ENCODE data around the gene SPNS1.

SPNS1 gene

GRCh38 chr16:28983644-28984043 lies 9.1 kb downstream of the SPNS1 start:
- Histone ChIP-seq H3K27me3 (ENCODE audit: control insufficient read depth, insufficient read depth, low read length) (no peaks in the 10 kb centered on the region), H3K4me1 (ENCODE audit: control insufficient read depth, insufficient read depth, low read length) (no peaks in the 10 kb centered on the region), H3K9ac (ENCODE audit: low read depth, low read length) (no peak overlapping the region), H3K36me3 (ENCODE audit: control insufficient read depth, insufficient read depth, low read length) (peaks cover 34% of the 10 kb centered on the region), H3K9me3 (ENCODE audit: control insufficient read depth, insufficient read depth, low read length) (no peaks in the 10 kb centered on the region), H3K4me3 (ENCODE audit: low read depth, low read length) (no peak overlapping the region)

GRCh38 chr16:28984091-28984490 lies 9.5 kb downstream of the SPNS1 start:
- Histone ChIP-seq H3K9ac (ENCODE audit: low read depth, low read length) (no peak overlapping the region), H3K9me3 (ENCODE audit: control insufficient read depth, insufficient read depth, low read length) (no peaks in the 10 kb centered on the region), H3K27me3 (ENCODE audit: control insufficient read depth, insufficient read depth, low read length) (no peaks in the 10 kb centered on the region), H3K36me3 (ENCODE audit: control insufficient read depth, insufficient read depth, low read length) (peaks cover 35% of the 10 kb centered on the region), H3K4me1 (ENCODE audit: control insufficient read depth, insufficient read depth, low read length) (no peaks in the 10 kb centered on the region), H3K4me3 (ENCODE audit: low read depth, low read length) (no peak overlapping the region)

- H3K27me3 ChIP-seq (ENCODE audit: control insufficient read depth, insufficient read depth, low read length): no peaks in the 10 kb centered on the region
- H3K9me3 ChIP-seq (ENCODE audit: control insufficient read depth, insufficient read depth, low read length): no peaks in the 10 kb centered on the region
- H3K4me3 ChIP-seq (ENCODE audit: low read depth, low read length): no peak within 1 kb of the TSS
- H3K36me3 ChIP-seq (ENCODE audit: control insufficient read depth, insufficient read depth, low read length): peaks cover 39% of the 10 kb centered on the region
- H3K4me1 ChIP-seq (ENCODE audit: control insufficient read depth, insufficient read depth, low read length): no peaks in the 10 kb centered on the region
- H3K9ac ChIP-seq (ENCODE audit: low read depth, low read length): no peak within 1 kb of the TSS
These were observed 10.1 kb downstream of the SPNS1 start, which contains the start of gene LAT for GRCh38 chr16:28984619-28985135. Gene LAT, plus strand, starts transcription at chr16:28985052. Its CDS starts 366 bp downstream, at chr16:28985418.

GRCh38 chr16:28985211-28986041 lies 10.8 kb downstream of the SPNS1 start:
- no peaks in the 10 kb centered on the region for H3K27me3 ChIP-seq (ENCODE audit: control insufficient read depth, insufficient read depth, low read length)
- no peak overlapping the region for H3K4me3 ChIP-seq (ENCODE audit: low read depth, low read length)
- H3K9ac ChIP-seq (ENCODE audit: low read depth, low read length): no peak overlapping the region
- peaks cover 42% of the 10 kb centered on the region for H3K36me3 ChIP-seq (ENCODE audit: control insufficient read depth, insufficient read depth, low read length)
- no peaks in the 10 kb centered on the region for H3K4me1 ChIP-seq (ENCODE audit: control insufficient read depth, insufficient read depth, low read length)
- H3K9me3 ChIP-seq (ENCODE audit: control insufficient read depth, insufficient read depth, low read length): no peaks in the 10 kb centered on the region

- H3K27me3 ChIP-seq (ENCODE audit: control insufficient read depth, insufficient read depth, low read length): no peaks in the 10 kb centered on the region
- H3K9me3 ChIP-seq (ENCODE audit: control insufficient read depth, insufficient read depth, low read length): no peaks in the 10 kb centered on the region
- H3K4me3 ChIP-seq (ENCODE audit: low read depth, low read length): no peak overlapping the region
- peaks cover 42% of the 10 kb centered on the region for H3K36me3 ChIP-seq (ENCODE audit: control insufficient read depth, insufficient read depth, low read length)
- no peak overlapping the region for H3K9ac ChIP-seq (ENCODE audit: low read depth, low read length)
- H3K4me1 ChIP-seq (ENCODE audit: control insufficient read depth, insufficient read depth, low read length): no peaks in the 10 kb centered on the region
These were observed 11.5 kb downstream of the SPNS1 start for GRCh38 chr16:28986046-28986445.

GRCh38 chr16:28986492-28986891 lies 11.9 kb downstream of the SPNS1 start:
- no peaks in the 10 kb centered on the region for H3K9me3 ChIP-seq (ENCODE audit: control insufficient read depth, insufficient read depth, low read length)
- H3K9ac ChIP-seq (ENCODE audit: low read depth, low read length): no peak overlapping the region
- no peak overlapping the region for H3K4me3 ChIP-seq (ENCODE audit: low read depth, low read length)
- H3K36me3 ChIP-seq (ENCODE audit: control insufficient read depth, insufficient read depth, low read length): peaks cover 42% of the 10 kb centered on the region
- H3K4me1 ChIP-seq (ENCODE audit: control insufficient read depth, insufficient read depth, low read length): no peaks in the 10 kb centered on the region
- no peaks in the 10 kb centered on the region for H3K27me3 ChIP-seq (ENCODE audit: control insufficient read depth, insufficient read depth, low read length)

GRCh38 chr16:28987170-28987853 lies 12.7 kb downstream of the SPNS1 start:
- Histone ChIP-seq H3K9ac (ENCODE audit: low read depth, low read length) (no peak overlapping the region), H3K36me3 (ENCODE audit: control insufficient read depth, insufficient read depth, low read length) (peaks cover 34% of the 10 kb centered on the region), H3K9me3 (ENCODE audit: control insufficient read depth, insufficient read depth, low read length) (no peaks in the 10 kb centered on the region), H3K4me3 (ENCODE audit: low read depth, low read length) (no peak overlapping the region), H3K4me1 (ENCODE audit: control insufficient read depth, insufficient read depth, low read length) (no peaks in the 10 kb centered on the region), H3K27me3 (ENCODE audit: control insufficient read depth, insufficient read depth, low read length) (no peaks in the 10 kb centered on the region)

- no peaks in the 10 kb centered on the region for H3K9me3 ChIP-seq (ENCODE audit: control insufficient read depth, insufficient read depth, low read length)
- H3K4me3 ChIP-seq (ENCODE audit: low read depth, low read length): no peak overlapping the region
- H3K9ac ChIP-seq (ENCODE audit: low read depth, low read length): no peak overlapping the region
- no peaks in the 10 kb centered on the region for H3K4me1 ChIP-seq (ENCODE audit: control insufficient read depth, insufficient read depth, low read length)
- no peaks in the 10 kb centered on the region for H3K27me3 ChIP-seq (ENCODE audit: control insufficient read depth, insufficient read depth, low read length)
- peaks cover 19% of the 10 kb centered on the region for H3K36me3 ChIP-seq (ENCODE audit: control insufficient read depth, insufficient read depth, low read length)
These were observed 14.8 kb downstream of the SPNS1 start for GRCh38 chr16:28989363-28989762.

GRCh38 chr16:28990375-28991040 lies 15.9 kb downstream of the SPNS1 start:
- Histone ChIP-seq H3K9ac (ENCODE audit: low read depth, low read length) (no peak overlapping the region), H3K4me3 (ENCODE audit: low read depth, low read length) (no peak overlapping the region), H3K4me1 (ENCODE audit: control insufficient read depth, insufficient read depth, low read length) (no peaks in the 10 kb centered on the region), H3K27me3 (ENCODE audit: control insufficient read depth, insufficient read depth, low read length) (no peaks in the 10 kb centered on the region), H3K36me3 (ENCODE audit: control insufficient read depth, insufficient read depth, low read length) (peaks cover 17% of the 10 kb centered on the region), H3K9me3 (ENCODE audit: control insufficient read depth, insufficient read depth, low read length) (no peaks in the 10 kb centered on the region)

- H3K9me3 ChIP-seq (ENCODE audit: control insufficient read depth, insufficient read depth, low read length): no peaks in the 10 kb centered on the region
- no peaks in the 10 kb centered on the region for H3K27me3 ChIP-seq (ENCODE audit: control insufficient read depth, insufficient read depth, low read length)
- no peaks in the 10 kb centered on the region for H3K4me1 ChIP-seq (ENCODE audit: control insufficient read depth, insufficient read depth, low read length)
- peaks cover 14% of the 10 kb centered on the region for H3K36me3 ChIP-seq (ENCODE audit: control insufficient read depth, insufficient read depth, low read length)
- H3K4me3 ChIP-seq (ENCODE audit: low read depth, low read length): no peak overlapping the region
- no peak overlapping the region for H3K9ac ChIP-seq (ENCODE audit: low read depth, low read length)
These were observed 17.1 kb downstream of the SPNS1 start for GRCh38 chr16:28991687-28992086.

- Histone ChIP-seq H3K4me1 (ENCODE audit: control insufficient read depth, insufficient read depth, low read length) (no peaks in the 10 kb centered on the region), H3K36me3 (ENCODE audit: control insufficient read depth, insufficient read depth, low read length) (peaks cover 10% of the 10 kb centered on the region), H3K27me3 (ENCODE audit: control insufficient read depth, insufficient read depth, low read length) (no peaks in the 10 kb centered on the region), H3K9ac (ENCODE audit: low read depth, low read length) (no peak overlapping the region), H3K4me3 (ENCODE audit: low read depth, low read length) (no peak overlapping the region), H3K9me3 (ENCODE audit: control insufficient read depth, insufficient read depth, low read length) (no peaks in the 10 kb centered on the region)
These were observed 17.9 kb downstream of the SPNS1 start for GRCh38 chr16:28992496-28992895.
